NCI-H2196 (cell line): ENCODE measurements around the gene ZNHIT6.

Experiments
- DNase-seq: peaks from one replicate; lab custom pipeline; 2025; ENCODE audit not compliant: unreplicated experiment; lab: John Stamatoyannopoulos, UW

The ZNHIT6 gene

DNA sequence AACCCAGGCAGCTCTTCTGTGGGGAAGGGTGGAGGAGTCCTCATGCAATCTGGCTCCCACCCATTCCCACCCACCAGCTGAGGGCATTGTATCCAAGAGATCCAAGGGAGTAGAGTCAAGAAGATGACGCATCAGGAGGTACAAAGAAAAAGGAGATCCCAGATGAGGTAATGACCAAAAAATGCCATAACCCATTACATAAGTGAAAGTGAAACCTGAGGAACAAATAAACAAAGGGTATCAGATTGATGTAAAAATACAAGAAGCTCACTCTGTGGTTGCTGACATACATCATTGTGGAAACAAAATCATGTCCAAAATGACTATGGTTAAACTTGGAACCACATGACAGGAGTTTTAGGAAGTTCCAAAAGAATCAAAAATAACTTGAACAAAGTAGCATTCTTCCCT lies 85.2 kb downstream of the ZNHIT6 start:
- DNase-seq: no peak

DNA sequence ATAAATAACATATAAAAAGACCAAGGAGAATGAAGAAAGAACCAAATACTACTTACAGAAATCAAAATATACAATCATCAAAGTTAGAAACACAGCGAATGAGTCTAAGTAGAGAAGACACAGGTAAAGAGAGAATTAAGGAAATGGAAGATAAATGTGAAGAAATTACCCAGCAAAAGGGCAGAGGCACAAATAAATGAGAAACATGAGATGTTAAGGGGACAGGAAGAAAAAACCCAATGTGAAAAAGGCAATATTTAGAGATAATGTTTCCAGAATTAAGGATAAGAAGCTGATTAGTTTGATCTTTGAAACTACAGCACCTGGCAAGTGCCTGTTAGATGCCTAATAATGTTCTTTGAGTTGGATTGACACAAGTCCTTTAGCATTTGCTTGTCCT lies 86.8 kb downstream of the ZNHIT6 start:
- DNase-seq: no peak

DNA sequence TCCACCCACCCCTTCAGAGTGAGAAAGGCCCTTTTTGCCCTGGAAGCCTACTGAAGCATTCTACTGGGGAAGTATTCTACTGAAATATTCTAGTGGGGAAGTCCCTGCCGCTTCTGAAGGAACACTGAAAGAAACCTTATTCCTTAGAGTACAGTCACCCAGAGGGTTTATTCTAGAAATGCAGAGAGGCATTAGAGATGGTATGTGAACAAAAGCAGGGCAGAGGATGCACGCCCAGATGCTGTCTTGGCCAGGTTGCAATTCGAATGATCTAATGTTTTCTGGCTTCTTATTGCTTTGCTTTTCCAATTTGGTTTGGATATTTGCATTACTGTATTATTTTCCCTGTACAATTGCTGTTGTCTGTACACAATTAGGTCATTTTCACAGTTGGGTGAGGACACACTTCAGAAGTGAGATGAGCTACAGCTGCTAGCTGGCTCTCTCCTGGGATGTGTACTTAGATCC lies 90.6 kb downstream of the ZNHIT6 start:
- no peak for DNase-seq

DNA sequence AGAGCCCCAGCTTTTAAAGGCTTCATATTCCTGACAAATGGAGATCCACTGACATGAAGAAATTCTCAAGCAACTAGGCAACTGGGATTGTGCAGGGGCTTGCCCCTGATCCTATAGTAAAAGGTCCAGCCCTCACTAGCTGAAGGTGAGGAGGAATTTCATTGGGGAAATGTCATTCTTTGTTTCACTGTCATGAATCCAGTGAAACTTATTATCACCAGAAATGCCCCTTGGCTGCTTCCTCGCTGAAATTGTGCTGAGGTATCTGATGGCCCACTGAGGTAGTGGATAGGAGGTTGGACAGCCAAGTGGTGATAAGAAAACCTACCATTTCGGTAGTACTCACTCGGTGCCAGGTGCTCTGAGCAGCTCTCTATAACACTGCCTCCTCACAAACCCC lies 91.5 kb downstream of the ZNHIT6 start:
- no peak for DNase-seq

- DNase-seq: no peak
These were observed 91.9 kb downstream of the ZNHIT6 start for GRCh38 chr1:85616364-85616705.

GRCh38 chr1:85615586-85616363 lies 92.5 kb downstream of the ZNHIT6 start:
- DNase-seq: no peak

DNA sequence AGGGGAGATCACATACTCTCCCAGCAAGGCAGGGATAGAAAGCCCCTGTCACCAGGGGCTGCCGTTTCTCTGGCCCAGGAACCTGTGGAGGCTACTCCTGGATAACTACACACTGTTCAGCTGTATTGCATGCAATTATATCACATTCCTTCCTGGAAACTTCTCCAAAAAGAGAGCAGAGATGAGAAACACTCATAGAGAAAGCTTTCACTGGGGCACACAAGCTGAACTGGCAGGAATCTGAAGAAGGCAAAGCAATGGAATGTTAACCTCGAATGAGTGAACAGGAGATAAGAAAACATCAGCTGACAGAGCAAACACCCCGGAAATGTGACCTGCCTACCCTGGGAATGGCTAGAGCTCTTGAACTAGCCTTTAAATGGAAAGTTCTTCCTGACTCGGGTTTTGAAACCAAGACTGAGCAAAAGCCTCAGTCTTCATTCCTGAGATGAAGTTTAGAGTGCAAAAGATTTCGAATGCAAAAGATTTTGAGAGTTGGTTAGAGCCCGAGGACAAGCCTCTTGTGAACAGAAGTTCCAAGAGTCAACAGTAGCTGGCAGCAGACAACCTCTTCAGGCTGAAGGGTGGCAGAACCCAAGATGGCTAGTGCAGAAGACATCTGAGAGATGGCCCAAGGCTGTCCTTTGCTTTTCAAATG lies 95.4 kb downstream of the ZNHIT6 start:
- no peak for DNase-seq

- DNase-seq: no peak
These were observed 96.4 kb downstream of the ZNHIT6 start for GRCh38 chr1:85611856-85612255.

DNA sequence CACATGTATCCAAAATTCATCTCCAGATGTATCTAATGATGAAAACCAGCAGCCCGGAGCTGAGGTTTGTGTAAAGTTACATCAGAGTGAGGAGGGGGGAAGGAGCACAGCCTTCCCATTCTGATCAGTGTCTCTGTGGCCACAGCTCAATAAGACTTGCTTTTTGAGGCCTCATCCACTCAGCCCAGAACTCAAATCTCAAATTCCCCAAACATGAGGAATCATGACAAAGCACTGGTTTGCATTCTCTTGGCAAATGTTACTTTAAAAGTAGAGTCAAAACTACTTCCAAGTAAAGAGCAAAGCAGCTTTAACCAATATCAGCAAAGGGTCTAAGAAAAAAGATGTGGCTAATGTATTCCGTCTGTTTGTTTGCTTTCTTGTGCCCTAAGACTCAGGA lies 96.8 kb downstream of the ZNHIT6 start:
- no peak for DNase-seq

- DNase-seq: no peak
These were observed 98.3 kb downstream of the ZNHIT6 start for GRCh38 chr1:85609976-85610375.

DNA sequence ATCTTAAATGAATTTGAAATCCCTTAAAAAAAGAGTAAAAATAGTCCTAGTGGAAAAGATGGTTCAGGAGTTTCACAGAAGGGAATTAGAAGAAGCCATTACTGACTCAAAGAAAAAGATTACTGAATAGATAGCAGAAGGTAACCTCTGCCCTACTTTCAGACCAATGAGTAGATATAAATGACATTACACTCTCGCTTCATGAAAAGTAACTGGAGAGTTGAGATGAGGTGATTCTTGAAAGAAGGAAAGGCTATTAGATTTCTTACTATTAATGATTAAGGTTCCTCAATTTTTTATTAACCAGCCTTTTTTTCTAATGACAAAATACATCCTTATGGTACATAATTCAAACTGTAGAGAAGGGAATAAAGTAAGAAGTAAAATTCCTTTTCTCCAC lies 99.4 kb downstream of the ZNHIT6 start:
- DNase-seq: no peak

DNA sequence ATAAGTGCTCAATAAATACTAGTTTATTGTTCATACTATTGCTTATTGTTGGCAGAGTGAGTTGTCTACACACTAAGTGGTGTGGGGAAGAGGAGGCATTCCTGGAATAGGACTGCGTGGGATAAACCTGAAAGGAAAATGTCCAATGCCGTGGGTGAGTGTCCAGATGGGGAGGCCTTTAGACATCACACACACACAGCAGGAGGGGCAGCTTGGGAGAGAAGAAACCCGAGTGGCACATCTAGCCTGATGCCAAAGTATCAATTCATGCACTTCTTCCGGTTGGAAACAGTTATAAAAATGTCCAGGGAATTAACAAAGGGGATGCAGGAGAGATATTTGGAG lies 100.3 kb downstream of the ZNHIT6 start:
- DNase-seq: no peak

GRCh38 chr1:85607126-85607920 lies 100.9 kb downstream of the ZNHIT6 start:
- DNase-seq: no peak

GRCh38 chr1:85606414-85606800 lies 101.8 kb downstream of the ZNHIT6 start:
- DNase-seq: no peak

DNA sequence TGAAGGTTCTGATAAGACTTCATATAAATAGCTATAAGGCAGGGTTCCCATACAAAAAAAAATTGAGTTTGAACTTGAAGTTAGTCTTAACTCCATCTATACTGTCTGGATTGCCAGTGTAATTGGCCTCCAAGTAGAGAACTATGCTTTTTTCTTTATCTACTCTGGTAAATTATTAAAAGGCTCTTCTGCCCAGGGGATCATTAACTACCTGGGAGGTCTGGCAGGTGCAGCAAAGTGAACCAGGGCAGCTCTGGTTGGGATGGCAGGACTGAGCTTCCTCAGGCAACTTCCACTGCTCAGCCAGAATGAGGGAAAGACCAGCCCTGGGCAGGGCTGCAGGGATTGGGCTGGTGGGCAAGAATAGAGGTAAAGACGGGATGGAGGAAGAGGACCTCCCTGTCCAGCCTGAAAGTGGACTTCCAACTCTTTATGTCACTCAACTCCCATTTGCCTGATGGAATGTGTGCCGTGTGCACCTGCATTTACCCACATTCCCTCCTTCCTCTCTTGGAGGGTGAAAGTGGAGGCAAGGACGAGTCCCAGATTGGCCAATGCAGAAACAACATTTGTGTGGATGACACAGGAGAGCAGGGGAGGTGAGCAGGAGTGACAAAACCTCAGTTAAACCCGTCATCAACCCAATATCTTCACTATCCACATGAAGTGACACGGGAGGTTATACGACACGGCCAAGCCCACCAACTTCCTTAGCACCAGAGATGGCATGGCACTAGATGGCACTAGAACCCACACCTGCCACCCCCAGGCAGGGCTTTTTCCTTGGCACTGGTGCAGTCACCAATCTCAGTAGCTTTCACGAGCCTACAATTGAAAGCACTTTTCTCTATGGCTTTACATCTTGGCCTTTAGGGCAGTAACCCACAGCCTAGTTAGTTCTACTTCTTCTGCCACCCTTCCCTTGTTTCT lies 102.5 kb downstream of the ZNHIT6 start:
- no peak for DNase-seq

DNA sequence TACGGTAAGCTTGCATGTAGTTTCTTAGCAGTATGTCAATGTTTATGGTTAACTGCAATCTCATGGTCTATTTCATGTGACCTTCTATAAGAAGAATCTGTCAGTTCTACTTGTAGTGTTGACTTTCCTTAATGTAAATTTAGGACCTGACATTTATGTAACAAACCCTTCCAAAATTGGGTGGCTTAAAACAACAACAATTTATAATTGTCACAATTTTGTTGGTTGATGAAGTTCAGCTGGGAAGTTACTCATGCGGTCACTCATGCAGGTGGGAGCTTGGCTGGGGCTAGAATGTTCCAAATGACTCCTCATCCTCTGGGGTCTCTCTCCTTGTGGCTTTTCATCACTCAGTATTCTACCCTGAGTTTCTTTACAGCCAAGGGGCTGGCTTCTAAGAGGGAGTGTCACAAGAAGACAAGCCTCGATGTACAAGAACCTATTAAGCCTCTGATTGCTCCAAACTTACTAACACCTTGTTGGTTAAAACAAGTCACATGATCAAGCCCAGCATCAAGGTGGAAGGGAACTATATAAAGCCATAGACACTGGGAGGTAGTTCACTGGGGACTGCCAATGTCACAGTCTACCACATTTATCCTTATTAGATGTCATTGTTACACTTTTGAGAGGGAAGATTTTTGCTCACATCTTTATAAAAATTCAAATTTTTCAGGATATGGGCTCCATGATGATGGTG lies 103.8 kb downstream of the ZNHIT6 start:
- DNase-seq: no peak

DNA sequence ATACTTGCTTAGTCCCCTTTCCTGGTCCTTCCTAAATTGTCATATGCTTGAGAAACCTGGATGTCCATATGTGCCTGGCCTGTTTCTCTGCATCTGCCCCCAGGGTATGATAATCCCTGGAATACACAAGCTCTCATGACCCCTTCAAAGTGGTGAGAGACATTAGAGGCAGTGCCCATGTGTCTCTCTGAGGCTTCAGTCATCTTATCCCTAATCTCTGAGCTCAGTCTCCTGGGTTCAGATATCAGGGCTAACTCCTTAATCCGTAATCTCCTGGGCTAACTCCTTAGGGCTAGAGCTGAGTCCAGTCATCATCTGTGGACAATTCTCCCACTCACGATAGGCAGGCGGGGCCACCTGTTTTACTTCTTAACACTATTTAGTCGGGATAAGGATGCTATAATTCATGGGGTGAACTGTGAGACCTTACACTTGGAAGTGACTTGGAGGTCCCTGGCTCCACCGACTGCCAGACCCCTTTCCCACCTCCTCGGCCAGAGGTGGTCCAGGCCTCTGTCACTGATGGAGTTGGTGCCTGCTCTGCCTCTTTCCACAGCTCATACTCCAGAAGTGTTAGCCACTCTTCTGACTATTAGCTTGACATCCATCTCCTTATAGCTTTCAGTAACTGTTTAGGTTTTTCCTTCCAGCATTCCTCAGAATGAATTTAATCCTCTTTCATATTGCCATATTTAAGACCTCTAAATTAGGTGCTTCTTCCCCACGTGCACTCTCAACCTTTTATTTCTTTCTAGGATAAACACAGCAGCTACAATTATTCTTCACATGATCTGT lies 105.0 kb downstream of the ZNHIT6 start:
- no peak for DNase-seq

DNA sequence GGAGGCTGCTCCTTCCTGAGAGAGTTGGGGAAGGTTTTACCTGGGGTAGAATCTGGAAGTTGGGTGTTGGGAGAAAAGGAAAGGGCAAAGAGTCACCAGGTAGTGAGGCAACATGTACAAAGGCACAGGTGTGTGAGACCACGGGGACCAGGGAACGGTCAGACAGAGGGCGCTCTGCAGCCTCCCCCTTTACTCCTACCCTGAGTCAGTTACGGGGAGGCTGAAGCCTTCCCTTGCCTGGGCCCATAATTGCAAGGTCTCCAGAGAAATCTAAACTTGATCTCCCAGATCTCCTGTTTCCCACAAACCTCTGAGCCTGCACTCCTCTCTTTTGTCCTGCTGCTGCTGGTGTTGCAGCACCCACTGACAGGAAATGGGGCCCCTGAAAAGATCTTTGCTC lies 105.7 kb downstream of the ZNHIT6 start:
- DNase-seq: no peak

GRCh38 chr1:85601901-85602300 lies 106.3 kb downstream of the ZNHIT6 start:
- no peak for DNase-seq

GRCh38 chr1:85599681-85600080 lies 108.6 kb downstream of the ZNHIT6 start:
- DNase-seq: no peak
